PC-9 (cell line): ENCODE measurements around the gene ARMC12. TPM values are rescaled to one million over a fixed set of nuclear protein-coding genes. Genes with fewer than 3 reads are reported as not detected.

Source experiments
- BruUV-seq: library from RNA; stranded (reverse); fragments of 400-500 nt; replicated peaks from 2 replicates; lab custom pipeline; 2021; lab: Mats Ljungman, UMichigan
- CTCF ChIA-PET: fragments of 300-600 bp; sonication (Branson Sonifier 250); formaldehyde crosslinking; loops from one replicate; lab custom pipeline; 2022; ENCODE audit warnings: antibody characterized with exemption; lab: Charles Lee
- POLR2A ChIA-PET: fragments of 300-600 bp; sonication (Branson Sonifier 250); formaldehyde crosslinking; loops from one replicate; lab custom pipeline; 2022; ENCODE audit warnings: antibody characterized with exemption; ENCODE audit not compliant: unreplicated experiment; lab: Charles Lee
- DNase-seq, 2 experiments: peaks; one replicate each; pipeline versions ENCODE4 v3.0.0 to v3.0.0-alpha.2; 2015 to 2022; ENCODE audit warnings: mixed read lengths in 1 of 2
- H2AFZ ChIP-seq: fragments of 200-600 bp; sonication (generic); 2 replicates; pipeline ENCODE4 v1.8.1; 2017; ENCODE audit warnings: antibody characterized with exemption
- H3F3A ChIP-seq: fragments of 200-600 bp; sonication (generic); 2 replicates; pipeline ENCODE4 v1.8.1; 2017; ENCODE audit warnings: antibody characterized with exemption, mild to moderate bottlenecking, low read depth; ENCODE audit not compliant: insufficient read depth
- H3K27ac ChIP-seq: fragments of 200-600 bp; sonication (generic); 2 replicates; pipeline ENCODE4 v1.6.1; 2016; ENCODE audit warnings: mixed run types
- H3K27me3 ChIP-seq: fragments of 200-600 bp; sonication (generic); 2 replicates; pipeline ENCODE4 v1.6.1; 2016; ENCODE audit warnings: low read depth, mixed run types; ENCODE audit not compliant: insufficient read depth
- H3K36me3 ChIP-seq: fragments of 200-600 bp; sonication (generic); 2 replicates; pipeline ENCODE4 v1.6.1; 2016; ENCODE audit warnings: low read depth, mixed run types
- H3K4me1 ChIP-seq: fragments of 200-600 bp; sonication (generic); replicated peaks from 2 replicates; pipeline ENCODE4 v1.6.1; 2016; ENCODE audit warnings: mixed run types; ENCODE audit not compliant: insufficient read depth
- H3K4me2 ChIP-seq: fragments of 200-600 bp; sonication (generic); 2 replicates; pipeline ENCODE4 v1.6.1; 2017; ENCODE audit warnings: mixed run types
- H3K4me3 ChIP-seq: fragments of 200-600 bp; sonication (generic); 2 replicates; pipeline ENCODE4 v1.6.1; 2016; ENCODE audit warnings: mixed run types
- H3K79me2 ChIP-seq: fragments of 200-600 bp; sonication (generic); 2 replicates; pipeline ENCODE4 v1.6.1; 2017; ENCODE audit warnings: low read depth, mixed run types
- H3K9me2 ChIP-seq: fragments of 200-600 bp; sonication (generic); 2 replicates; pipeline ENCODE4 v1.8.1; 2017; ENCODE audit warnings: mild to moderate bottlenecking; ENCODE audit not compliant: insufficient read depth
- H3K9me3 ChIP-seq: fragments of 200-600 bp; sonication (generic); 2 replicates; pipeline ENCODE4 v1.8.1; 2016; ENCODE audit warnings: low read depth; ENCODE audit not compliant: insufficient read depth
- H4K20me1 ChIP-seq: fragments of 200-600 bp; sonication (generic); 2 replicates; pipeline ENCODE4 v1.8.1; 2017; ENCODE audit not compliant: insufficient read depth
- CTCF ChIP-seq: fragments of 200-600 bp; sonication (generic); conservative IDR thresholded peaks from 2 replicates; pipeline ENCODE4 v1.6.1; 2017; ENCODE audit warnings: mixed run types, antibody characterized with exemption, mild to moderate bottlenecking, moderate library complexity
- EZH2 ChIP-seq: fragments of 200-600 bp; sonication (generic); IDR thresholded peaks from 2 replicates; pipeline ENCODE4 v1.8.0; 2017; ENCODE audit warnings: antibody characterized with exemption, low read depth
- intact Hi-C: fragments of 100-400 bp; cut with micrococcal nuclease; formaldehyde crosslinking; loops from one replicate; pipeline ENCODE4 v1.10.0; 2022; ENCODE audit not compliant: unreplicated experiment
- total RNA-seq: library from RNA; stranded (reverse); gene quantifications from 2 replicates; pipeline ENCODE4 v1.2.3, GENCODE V29; 2021

ARMC12 gene
- total RNA-seq, 1 experiment from 2014 or later: 0.57 TPM

GRCh38 chr6:35730745-35731413, 6.0 kb upstream of the ARMC12 start:
- no peak for TF ChIP-seq CTCF
- no peak for TF ChIP-seq EZH2
- Histone ChIP-seq H3K9me2 (no peaks in the 10 kb centered on the region), H3K36me3 (no peaks in the 10 kb centered on the region), H4K20me1 (no peaks in the 10 kb centered on the region), H2AFZ (no peak overlapping the region), H3K4me2 (peak overlapping the region; percentile 95), H3K9me3 (no peaks in the 10 kb centered on the region), H3K79me2 (no peaks in the 10 kb centered on the region), H3K4me3 (no peak overlapping the region; the same call in 1 of the 2 replicates), H3K27ac (no peak overlapping the region), H3F3A (peaks cover 16% of the 10 kb centered on the region; the same call in 1 of the 2 replicates), H3K4me1 (peaks cover 24% of the 10 kb centered on the region), H3K27me3 (no peaks in the 10 kb centered on the region)
- no TSS peak for BruUV-seq
- CTCF ChIA-PET: no interaction called here
- intact Hi-C loops: loop anchor here (10.0 kb wide), 1 partner anchor 266 kb away; the partner anchor contains the start of gene RPL10A
- no peak for DNase-seq
- POLR2A ChIA-PET: no interaction called here

DNA sequence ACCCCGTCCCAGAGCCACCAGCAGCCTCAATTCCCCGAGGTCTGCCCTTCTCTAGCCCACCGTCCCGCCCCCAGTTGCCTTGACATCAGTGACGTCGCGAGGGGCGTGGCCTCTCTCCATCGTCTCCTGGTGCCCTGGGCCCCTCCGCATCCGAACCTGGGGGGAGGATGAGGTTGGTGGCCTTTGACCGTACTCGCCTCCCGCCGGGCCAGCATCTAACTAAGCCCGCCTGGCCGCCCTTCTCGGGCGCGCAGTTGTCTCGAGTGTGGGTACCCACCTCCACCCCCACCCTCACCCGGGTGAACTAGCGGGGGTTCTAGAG, 5.5 kb upstream of the ARMC12 start:
- Histone ChIP-seq H3K4me2 (peak overlapping the region; percentile 95), H3K27me3 (no peaks in the 10 kb centered on the region), H3F3A (peaks cover 16% of the 10 kb centered on the region; the same call in 1 of the 2 replicates), H3K9me3 (no peaks in the 10 kb centered on the region), H3K4me1 (peaks cover 24% of the 10 kb centered on the region), H3K79me2 (no peaks in the 10 kb centered on the region), H3K9me2 (no peaks in the 10 kb centered on the region), H2AFZ (peak overlapping the region; percentile 99), H3K27ac (no peak overlapping the region), H4K20me1 (no peaks in the 10 kb centered on the region), H3K36me3 (no peaks in the 10 kb centered on the region), H3K4me3 (peak overlapping the region; percentile 81)
- POLR2A ChIA-PET: no interaction called here
- peak in 1 of 2 experiments; percentile 68 for DNase-seq
- CTCF ChIA-PET: no interaction called here
- TF ChIP-seq CTCF: no peak
- TF ChIP-seq EZH2: no peak
- intact Hi-C loops: loop anchor here (10.0 kb wide), 1 partner anchor 267 kb away; the partner anchor contains the start of gene RPL10A
- BruUV-seq: no TSS peak

- peak; percentile 50 to 81 for DNase-seq
- intact Hi-C loops: loop anchor here (1.0 to 10.0 kb wide), 2 partner anchors 267 to 435 kb away; partner anchors contain the start of genes DEF6 and RPL10A
- ChIA-PET POLR2A (interaction anchor here (0.6 kb wide), 2 partner anchors 32 to 261 kb away, joined by 5 to 21 read pairs; no protein-coding TSS in a partner anchor), CTCF (no interaction called here)
- H3K79me2 ChIP-seq: no peaks in the 10 kb centered on the region
- H3K4me3 ChIP-seq: peak overlapping the region; percentile 81
- peaks cover 16% of the 10 kb centered on the region; the same call in 1 of the 2 replicates for H3F3A ChIP-seq
- H3K4me1 ChIP-seq: peaks cover 21% of the 10 kb centered on the region
- no peak for TF ChIP-seq CTCF
- TF ChIP-seq EZH2: no peak
- H4K20me1 ChIP-seq: no peaks in the 10 kb centered on the region
- H3K9me3 ChIP-seq: no peaks in the 10 kb centered on the region
- H3K27ac ChIP-seq: no peak overlapping the region
- no peaks in the 10 kb centered on the region for H3K36me3 ChIP-seq
- no peaks in the 10 kb centered on the region for H3K27me3 ChIP-seq
- H2AFZ ChIP-seq: peak overlapping the region; percentile 99
- peak overlapping the region; percentile 95 for H3K4me2 ChIP-seq
- TSS peak; percentile 40 for BruUV-seq
- no peaks in the 10 kb centered on the region for H3K9me2 ChIP-seq
Measured at GRCh38 chr6:35731736-35732532, 4.9 kb upstream of the ARMC12 start.
